Prostate gland (tissue), 2 donors: ENCODE results near the gene KIF26B.

ENCODE experiments used
- CTCF ChIP-seq, 4 experiments: fragments of 200-600 bp in 2 of 4; fragments of 450-650 bp in 2 of 4; sonication (generic) in 2 of 4; IDR thresholded peaks; 1 replicate in 3 of 4; 2 replicates in 1 of 4; pipeline ENCODE4 v1.5.1; 2016 to 2019; ENCODE audit warnings: antibody characterized with exemption in 4 of 4, mild to moderate bottlenecking in 2 of 4, moderate library complexity in 2 of 4
- POLR2A ChIP-seq: fragments of 450-650 bp; IDR thresholded peaks from one replicate; pipeline ENCODE4 v1.6.1; 2016; ENCODE audit warnings: antibody characterized with exemption, mild to moderate bottlenecking
- POLR2AphosphoS5 ChIP-seq: sonication (generic); formaldehyde crosslinking; IDR thresholded peaks from one replicate; pipeline ENCODE4 v1.6.1; 2017; ENCODE audit warnings: antibody characterized with exemption

DNA sequence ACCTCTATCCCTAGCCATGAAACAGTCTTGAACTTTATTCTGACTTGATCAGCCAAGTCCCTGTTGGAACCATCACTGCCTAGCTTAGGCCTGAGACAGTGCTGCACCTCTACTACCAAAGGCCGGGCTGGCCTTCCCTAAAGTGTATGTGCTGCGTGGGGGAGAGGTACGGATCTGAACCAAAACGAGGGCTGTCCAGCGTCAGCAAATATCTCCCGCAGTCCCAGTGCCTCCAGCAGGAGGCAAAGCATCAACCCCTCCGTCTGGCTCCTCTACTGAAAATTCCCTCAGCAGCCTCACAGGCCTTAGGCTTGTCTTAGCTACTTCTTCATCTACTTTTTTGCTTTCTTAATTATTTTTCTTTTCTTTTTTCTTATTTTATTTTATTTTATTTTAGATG, 33.3 kb upstream of the KIF26B start:
- no peak for TF ChIP-seq POLR2A
- no peak for TF ChIP-seq CTCF (IDR thresholded peaks at IDR 0.05)
- TF ChIP-seq POLR2AphosphoS5 = no peak
